K562 (cell line): ENCODE results near the gene DNAH17. TPM values are rescaled to one million over a fixed set of nuclear protein-coding genes. Genes with fewer than 3 reads are reported as not detected.

Source experiments
- ATAC-seq: fragments of 200-7000 bp; cut with Tn5 transposase; 3 replicates; pipeline ENCODE4 v1.9.1; 2020; ENCODE audit warnings: moderate library complexity
- BruUV-seq: library from RNA; stranded (reverse); fragments of 400-500 nt; replicated peaks from 2 replicates; lab custom pipeline; 2021; lab: Mats Ljungman, UMichigan
- CTCF ChIA-PET: fragments of 300-600 bp; formaldehyde crosslinking; extraction: SDS; loops from one replicate; lab custom pipeline; 2021; ENCODE audit warnings: low intra/inter-chr PET ratio; lab: Yijun Ruan, JAX
- POLR2A ChIA-PET: fragments of 300-600, 350-650 bp; sonication (Branson Sonifier 250); formaldehyde crosslinking; extraction: SDS; loops from one replicate; lab custom pipeline; 2021; ENCODE audit warnings: antibody characterized with exemption, inconsistent platforms; lab: Yijun Ruan, JAX
- DNase-seq, 4 experiments: peaks; one replicate each; pipeline versions ENCODE4 v3.0.0 to v3.0.0-alpha.2; 2011 to 2018; ENCODE audit warnings: low spot score in 3 of 4, mixed read lengths in 3 of 4; ENCODE audit errors: extremely low read depth in 1 of 4
- FAIRE-seq: peaks from 2 replicates; lab custom pipeline; 2011; peaks lifted over from hg19 to GRCh38; lab: Jason Lieb, UNC
- H2AFZ ChIP-seq: 2 replicates; pipeline ENCODE4 v1.6.0; 2011; ENCODE audit warnings: low read depth, low read length, control low read depth, inconsistent platforms
- H3K27ac ChIP-seq: fragments of 200-600 bp; 3 replicates; pipeline ENCODE4 v1.8.0; 2011; ENCODE audit warnings: low read depth, mild to moderate bottlenecking, control low read depth, inconsistent platforms, low read length, moderate library complexity, mixed read lengths; ENCODE audit errors: extremely low read depth
- H3K27me3 ChIP-seq, 2 experiments: fragments of 300-600 bp in 1 of 2; 2 replicates in 1 of 2; 3 replicates in 1 of 2; pipeline versions ENCODE4 v1.6.0 to v1.8.0; 2011; ENCODE audit warnings: inconsistent platforms in 2 of 2, low read length in 2 of 2, mild to moderate bottlenecking in 1 of 2, mixed read lengths in 1 of 2, moderate library complexity in 1 of 2; ENCODE audit not compliant: control insufficient read depth in 2 of 2, insufficient read depth in 2 of 2
- H3K36me3 ChIP-seq: fragments of 300-600 bp; 3 replicates; pipeline ENCODE4 v1.8.0; 2011; ENCODE audit warnings: mild to moderate bottlenecking, low read length, inconsistent platforms; ENCODE audit not compliant: control insufficient read depth, insufficient read depth
- H3K4me1 ChIP-seq, 2 experiments: fragments of 200-600 bp in 1 of 2; replicated peaks in 1 of 2; 2 replicates in 1 of 2; 3 replicates in 1 of 2; pipeline versions ENCODE4 v1.5.1 to v1.8.0; 2011; ENCODE audit warnings: inconsistent platforms in 2 of 2, low read length in 2 of 2, mild to moderate bottlenecking in 1 of 2, mixed read lengths in 1 of 2, moderate library complexity in 1 of 2; ENCODE audit not compliant: control insufficient read depth in 2 of 2, insufficient read depth in 2 of 2
- H3K4me2 ChIP-seq: 2 replicates; pipeline ENCODE4 v1.6.1; 2011; ENCODE audit warnings: low read length, control low read depth, inconsistent platforms, mixed read lengths; ENCODE audit not compliant: insufficient read depth
- H3K4me3 ChIP-seq: fragments of 200-600 bp; sonication (generic), shearing (Covaris generic); 2 replicates; pipeline ENCODE4 v1.5.1; 2016; ENCODE audit warnings: control low read depth, inconsistent platforms
- H3K79me2 ChIP-seq: fragments of 200-600 bp; 3 replicates; pipeline ENCODE4 v1.8.0; 2011; ENCODE audit warnings: low read length, inconsistent platforms; ENCODE audit not compliant: control insufficient read depth, insufficient read depth
- H3K9ac ChIP-seq, 2 experiments: 2 replicates each; pipeline versions ENCODE4 v1.6.0 to v1.6.1; 2011; ENCODE audit warnings: low read depth in 2 of 2, low read length in 2 of 2, control low read depth in 1 of 2, inconsistent platforms in 1 of 2, mild to moderate bottlenecking in 1 of 2, mixed read lengths in 1 of 2; ENCODE audit not compliant: insufficient read depth in 1 of 2
- H3K9me1 ChIP-seq: one replicate; pipeline ENCODE4 v1.6.0; 2011; ENCODE audit warnings: inconsistent platforms, mild to moderate bottlenecking, low read length, moderate library complexity; ENCODE audit not compliant: control insufficient read depth, insufficient read depth
- H3K9me3 ChIP-seq: replicated peaks from 2 replicates; pipeline ENCODE4 v1.5.1; 2011; ENCODE audit warnings: low read depth, low read length, inconsistent platforms; ENCODE audit not compliant: control insufficient read depth, insufficient read depth
- H4K20me1 ChIP-seq: replicated peaks from 2 replicates; pipeline ENCODE4 v1.6.1; 2011; ENCODE audit warnings: low read length, inconsistent platforms, mixed read lengths; ENCODE audit not compliant: control insufficient read depth, insufficient read depth
- CCAR2 ChIP-seq: fragments of 200-400 bp; formaldehyde crosslinking; IDR thresholded peaks from 2 replicates; pipeline ENCODE4 v1.6.1; 2017; ENCODE audit warnings: mild to moderate bottlenecking, low read depth, low read length
- FOS ChIP-seq: IDR thresholded peaks from 3 replicates; pipeline ENCODE4 v1.6.1; 2011; ENCODE audit not compliant: insufficient read length; ENCODE audit errors: extremely low read depth
- HNRNPL ChIP-seq: fragments of 200-400 bp; formaldehyde crosslinking; IDR thresholded peaks from 2 replicates; pipeline ENCODE4 v1.6.1; 2017; ENCODE audit warnings: low read depth, mild to moderate bottlenecking, low read length
- ILK ChIP-seq: fragments of 450-650 bp; IDR thresholded peaks from 2 replicates; pipeline ENCODE4 v1.6.1; 2016; ENCODE audit warnings: missing genetic modification characterization, low read depth, mild to moderate bottlenecking, missing compliant biosample characterization, moderate library complexity, borderline replicate concordance
- PHF21A ChIP-seq: fragments of 450-650 bp; IDR thresholded peaks from 2 replicates; pipeline ENCODE4 v1.6.1; 2017; ENCODE audit warnings: low read depth, borderline replicate concordance
- PHF8 ChIP-seq: fragments of 200-600 bp; sonication (generic); IDR thresholded peaks from 2 replicates; pipeline ENCODE4 v1.6.1; 2012; ENCODE audit warnings: mixed run types, mild to moderate bottlenecking, inconsistent platforms, low read length, moderate library complexity, borderline replicate concordance
- POLR2B ChIP-seq: fragments of 450-650 bp; IDR thresholded peaks from 2 replicates; pipeline ENCODE4 v1.6.1; 2018; ENCODE audit warnings: low read depth; ENCODE audit not compliant: partially characterized antibody
- TRIM28 ChIP-seq: fragments of 450-650 bp; IDR thresholded peaks from 2 replicates; pipeline ENCODE4 v1.6.1; 2017
- ZNF217 ChIP-seq: sonication (generic); formaldehyde crosslinking; IDR thresholded peaks from 2 replicates; pipeline ENCODE4 v1.8.0; 2022; ENCODE audit warnings: mild to moderate bottlenecking, missing genetic modification reagents
- ZNF347 ChIP-seq: fragments of 450-650 bp; formaldehyde crosslinking; IDR thresholded peaks from 2 replicates; pipeline ENCODE4 v1.4.0; 2020; ENCODE audit warnings: low read depth, mild to moderate bottlenecking, moderate library complexity
- WGBS: fragments of 100-300 bp; shearing (Covaris generic); methylation state at CpG from one replicate; pipeline ENCODE4 v1.1.6; 2016; ENCODE audit warnings: low coverage, mixed read lengths; ENCODE audit not compliant: insufficient coverage; ENCODE audit errors: missing lambda C conversion rate; 5-methylcytosine and 5-hydroxymethylcytosine counted together
- in situ Hi-C: fragments of 300-500 bp; cut with MboI; formaldehyde crosslinking; loops from 4 replicates; pipeline ENCODE4 v1.15.0; 2018; ENCODE audit warnings: inconsistent platforms, mixed read lengths
- intact Hi-C: fragments of 100-400 bp; cut with micrococcal nuclease; formaldehyde crosslinking; loops from 2 replicates; pipeline ENCODE4 v1.14.2; 2022
- polyA plus RNA-seq, 8 experiments: library from polyadenylated mRNA; depleted of rRNA in 4 of 8; stranded (reverse) in 5 of 8; unstranded in 3 of 8; fragments of >200 nt; fragmentation: Nextera tagmentation in 2 of 8; fragmentation: Illumina TruSeq in 1 of 8; extraction: Ambion mirVana in 2 of 8; extraction: Trizol in 1 of 8; gene quantifications; 2 replicates each; pipeline versions ENCODE4 v1.2.1 to v1.2.3, GENCODE V29; 2011 to 2014; ENCODE audit warnings: inconsistent platforms in 1 of 8, missing spikeins in 1 of 8
- total RNA-seq, 7 experiments: library from RNA; depleted of rRNA in 6 of 7; stranded (reverse); fragments of >200 nt in 6 of 7; fragmentation: Illumina TruSeq in 2 of 7; extraction: Trizol in 2 of 7; gene quantifications; 2 replicates each; pipeline versions ENCODE4 v1.2.1 to v1.2.3, GENCODE V29; 2011 to 2021; ENCODE audit warnings: low replicate concordance in 1 of 7
- TF ChIP-seq, protein P1 (sequence below): sonication (generic); formaldehyde crosslinking; IDR thresholded peaks from 2 replicates; pipeline ENCODE4 v1.8.0; 2022; ENCODE audit warnings: missing genetic modification reagents, mild to moderate bottlenecking, borderline replicate concordance
- TF ChIP-seq, protein P2 (sequence below): fragments of 250-450 bp; sonication (Bioruptor Pico); IDR thresholded peaks from 2 replicates; pipeline ENCODE4 v1.8.0; 2021; ENCODE audit warnings: moderate library complexity, mild to moderate bottlenecking, inconsistent platforms
- TF ChIP-seq, protein P3 (sequence below): sonication (generic); IDR thresholded peaks from 2 replicates; pipeline ENCODE4 v1.6.1; 2016

Gene DNAH17
- total and polyA plus RNA-seq, 9 of the 15 experiments (the other 6 are each of a cell fraction or from before 2014, with no cell fraction given) = under 0.01 to 0.06 (median 0.03) TPM; not detected in 5

DNA sequence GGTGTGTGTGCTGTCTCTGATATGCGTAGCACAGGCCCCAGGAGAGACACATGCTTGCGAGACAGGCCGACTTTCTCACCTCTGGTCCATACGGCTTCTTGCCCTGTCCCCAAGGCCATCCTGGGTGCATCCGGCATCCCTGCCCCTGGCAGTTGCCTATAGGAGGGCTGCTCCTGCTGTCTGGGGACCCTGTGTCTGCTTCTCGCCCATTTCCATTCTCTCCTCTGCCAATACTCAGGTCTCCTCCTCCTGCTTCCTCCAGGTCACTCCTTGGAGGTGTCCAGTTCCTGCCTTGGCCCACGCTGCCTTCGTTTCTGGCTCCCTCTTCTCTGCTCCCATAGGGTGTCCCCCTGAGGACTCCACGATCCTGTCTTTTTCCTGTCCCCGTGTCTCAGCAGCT lies 89.0 kb downstream of the DNAH17 start:
- Histone ChIP-seq H3K9ac (peak overlapping the region in 1 of 2 experiments; percentile 35; a peak in 1 of 4 replicates), H3K9me1 (no peaks in the 10 kb centered on the region), H3K79me2 (no peaks in the 10 kb centered on the region), H3K9me3 (no peaks in the 10 kb centered on the region), H3K4me1 (peaks cover 0 to 35% of the 10 kb centered on the region in 2 experiments; a peak in 2 of 5 replicates), H3K27ac (no peak overlapping the region), H2AFZ (no peak overlapping the region), H3K4me3 (no peak overlapping the region), H3K36me3 (no peaks in the 10 kb centered on the region), H3K4me2 (no peak overlapping the region), H4K20me1 (peaks cover 12% of the 10 kb centered on the region), H3K27me3 (peaks cover 53 to 82% of the 10 kb centered on the region in 2 experiments)
- in situ Hi-C loops = no loop called here
- ChIA-PET CTCF (no interaction called here), POLR2A (no interaction called here)
- WGBS = 0% methylated on average over 9 of the region's 10 CpGs
- intact Hi-C loops = no loop called here
- TF ChIP-seq CCAR2 (no peak), ZNF347 (no peak), HNRNPL (no peak)
- DNase-seq (no peak), ATAC-seq (no peak), FAIRE-seq (no peak)
- no TSS peak for BruUV-seq

DNA sequence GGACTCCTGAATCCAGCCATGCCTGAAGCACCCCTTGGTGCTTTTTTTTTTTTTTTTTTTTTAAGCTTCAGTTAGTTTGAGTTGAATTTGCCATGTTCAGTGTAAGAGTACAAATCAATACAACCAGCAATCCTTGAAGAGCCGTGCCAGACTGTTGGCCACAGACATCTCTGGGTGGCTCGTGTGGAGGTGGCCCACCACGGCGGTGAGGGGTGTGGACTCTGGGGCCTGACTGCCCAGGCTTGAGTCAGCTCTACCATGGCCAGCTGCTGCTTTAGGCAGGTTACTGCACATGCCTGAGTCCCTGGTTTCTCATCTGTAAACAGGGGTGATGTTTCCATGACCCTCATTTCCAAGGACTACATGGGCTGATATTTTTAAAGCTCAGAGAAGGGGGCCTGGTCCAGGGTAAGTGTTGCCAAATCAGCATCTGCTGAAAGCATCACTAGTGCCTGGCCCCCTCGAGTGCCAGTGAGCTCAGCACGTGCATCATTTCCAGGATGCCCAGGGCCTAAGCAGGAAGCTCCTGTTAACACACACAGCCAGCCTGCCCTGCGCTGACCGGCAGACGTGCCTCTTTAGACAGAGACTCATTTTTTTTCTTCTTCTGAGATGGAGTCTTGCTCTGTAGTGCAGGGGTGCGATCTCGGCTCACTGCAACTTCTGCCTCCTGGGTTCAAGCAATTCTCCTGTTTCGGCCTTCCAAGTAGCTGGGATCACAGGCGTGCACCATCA lies 90.1 kb downstream of the DNAH17 start:
- no peak overlapping the region for H2AFZ ChIP-seq
- BruUV-seq = no TSS peak
- H3K79me2 ChIP-seq = no peaks in the 10 kb centered on the region
- peaks cover 0 to 31% of the 10 kb centered on the region in 2 experiments; a peak in 2 of 5 replicates for H3K4me1 ChIP-seq
- intact Hi-C loops (no loop called here), in situ Hi-C loops (no loop called here)
- no peak for ATAC-seq
- 3% methylated on average over 12 of the region's 13 CpGs for WGBS
- H3K4me2 ChIP-seq = no peak overlapping the region
- ChIA-PET CTCF (no interaction called here), POLR2A (interaction anchor here (0.6 to 1.0 kb wide), 2 partner anchors 27 to 105 kb away, joined by 3 to 5 read pairs; no protein-coding TSS in a partner anchor)
- no peak overlapping the region for H3K27ac ChIP-seq
- no peak for DNase-seq
- H3K36me3 ChIP-seq = no peaks in the 10 kb centered on the region
- no peak overlapping the region for H3K9ac ChIP-seq
- peaks cover 49 to 81% of the 10 kb centered on the region in 2 experiments for H3K27me3 ChIP-seq
- peaks cover 12% of the 10 kb centered on the region for H4K20me1 ChIP-seq
- H3K9me1 ChIP-seq = no peaks in the 10 kb centered on the region
- H3K9me3 ChIP-seq = no peaks in the 10 kb centered on the region
- FAIRE-seq = no peak
- no peak overlapping the region for H3K4me3 ChIP-seq
- TF ChIP-seq, protein P1, sequence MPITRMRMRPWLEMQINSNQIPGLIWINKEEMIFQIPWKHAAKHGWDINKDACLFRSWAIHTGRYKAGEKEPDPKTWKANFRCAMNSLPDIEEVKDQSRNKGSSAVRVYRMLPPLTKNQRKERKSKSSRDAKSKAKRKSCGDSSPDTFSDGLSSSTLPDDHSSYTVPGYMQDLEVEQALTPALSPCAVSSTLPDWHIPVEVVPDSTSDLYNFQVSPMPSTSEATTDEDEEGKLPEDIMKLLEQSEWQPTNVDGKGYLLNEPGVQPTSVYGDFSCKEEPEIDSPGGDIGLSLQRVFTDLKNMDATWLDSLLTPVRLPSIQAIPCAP (CRISPR knock-in tag) = no peak
- TF ChIP-seq FOS (no peak), ZNF217 (CRISPR knock-in tag) (no peak), TRIM28 (no peak), PHF21A (no peak), PHF8 (no peak), POLR2B (no peak), ILK (tag) (no peak)
- TF ChIP-seq, protein P2, sequence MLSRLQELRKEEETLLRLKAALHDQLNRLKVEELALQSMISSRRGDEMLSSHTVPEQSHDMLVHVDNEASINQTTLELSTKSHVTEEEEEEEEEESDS (CRISPR knock-in tag) = no peak
- TF ChIP-seq, protein P3, sequence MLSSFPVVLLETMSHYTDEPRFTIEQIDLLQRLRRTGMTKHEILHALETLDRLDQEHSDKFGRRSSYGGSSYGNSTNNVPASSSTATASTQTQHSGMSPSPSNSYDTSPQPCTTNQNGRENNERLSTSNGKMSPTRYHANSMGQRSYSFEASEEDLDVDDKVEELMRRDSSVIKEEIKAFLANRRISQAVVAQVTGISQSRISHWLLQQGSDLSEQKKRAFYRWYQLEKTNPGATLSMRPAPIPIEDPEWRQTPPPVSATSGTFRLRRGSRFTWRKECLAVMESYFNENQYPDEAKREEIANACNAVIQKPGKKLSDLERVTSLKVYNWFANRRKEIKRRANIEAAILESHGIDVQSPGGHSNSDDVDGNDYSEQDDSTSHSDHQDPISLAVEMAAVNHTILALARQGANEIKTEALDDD = no peak
